Duodenal mucosa (tissue), 2 donors: ENCODE results near the gene VPS39.
A peak's percentile ranks its signal among the peaks of the same experiment; 100 is the strongest.

ENCODE experiments used
- H3K27ac ChIP-seq: one replicate; pipeline ENCODE4 v1.7.0; 2013; ENCODE audit warnings: low read depth, low read length
- H3K27me3 ChIP-seq, 2 donors: one replicate each; pipeline ENCODE4 v1.7.0; 2013; ENCODE audit warnings: low read length in 2 of 2, control low read depth in 1 of 2; ENCODE audit not compliant: insufficient read depth in 2 of 2, control insufficient read depth in 1 of 2
- H3K36me3 ChIP-seq, 2 donors: one replicate each; pipeline ENCODE4 v1.7.0; 2013; ENCODE audit warnings: low read length in 2 of 2, control low read depth in 1 of 2; ENCODE audit not compliant: insufficient read depth in 2 of 2, control insufficient read depth in 1 of 2
- H3K4me1 ChIP-seq, 2 donors: one replicate each; pipeline ENCODE4 v1.7.0; 2013; ENCODE audit warnings: low read length in 2 of 2, control low read depth in 1 of 2; ENCODE audit not compliant: insufficient read depth in 2 of 2, control insufficient read depth in 1 of 2
- H3K4me3 ChIP-seq, 2 donors: one replicate each; pipeline ENCODE4 v1.7.0; 2013; ENCODE audit warnings: low read length in 2 of 2, low read depth in 1 of 2
- H3K9ac ChIP-seq, 2 donors: one replicate each; pipeline ENCODE4 v1.7.0; 2013; ENCODE audit warnings: low read length in 2 of 2, low read depth in 1 of 2
- H3K9me3 ChIP-seq, 2 donors: one replicate each; pipeline ENCODE4 v1.7.0; 2013; ENCODE audit warnings: low read length in 2 of 2, control low read depth in 1 of 2; ENCODE audit not compliant: control insufficient read depth in 1 of 2

The VPS39 gene

GRCh38 chr15:42147431-42147735 is 60.7 kb downstream of the VPS39 start:
- Histone ChIP-seq H3K36me3 (no peaks in the 10 kb centered on the region), H3K9ac (no peak overlapping the region), H3K27me3 (no peaks in the 10 kb centered on the region), H3K4me3 (no peak overlapping the region), H3K27ac (no peak overlapping the region), H3K4me1 (peaks cover 5 to 19% of the 10 kb centered on the region in 2 donors), H3K9me3 (no peaks in the 10 kb centered on the region)

GRCh38 chr15:42146551-42147430 is 61.3 kb downstream of the VPS39 start:
- Histone ChIP-seq H3K27ac (no peak overlapping the region), H3K36me3 (peaks cover 0 to 3% of the 10 kb centered on the region in 2 donors), H3K9ac (no peak overlapping the region), H3K9me3 (no peaks in the 10 kb centered on the region), H3K4me3 (no peak overlapping the region), H3K27me3 (no peaks in the 10 kb centered on the region), H3K4me1 (peaks cover 9 to 25% of the 10 kb centered on the region in 2 donors)

GRCh38 chr15:42145546-42146455 is 62.3 kb downstream of the VPS39 start:
- H3K4me3 ChIP-seq, result no peak overlapping the region
- H3K9me3 ChIP-seq, result no peaks in the 10 kb centered on the region
- H3K27ac ChIP-seq, result no peak overlapping the region
- H3K9ac ChIP-seq, result no peak overlapping the region
- H3K36me3 ChIP-seq, result peaks cover 0 to 5% of the 10 kb centered on the region in 2 donors
- no peaks in the 10 kb centered on the region for H3K27me3 ChIP-seq
- peaks cover 12 to 27% of the 10 kb centered on the region in 2 donors for H3K4me1 ChIP-seq

- H3K9ac ChIP-seq, result no peak overlapping the region
- no peak overlapping the region for H3K27ac ChIP-seq
- peaks cover 20 to 36% of the 10 kb centered on the region in 2 donors for H3K4me1 ChIP-seq
- no peak overlapping the region for H3K4me3 ChIP-seq
- no peaks in the 10 kb centered on the region for H3K27me3 ChIP-seq
- H3K36me3 ChIP-seq, result peaks cover 0 to 5% of the 10 kb centered on the region in 2 donors
- no peaks in the 10 kb centered on the region for H3K9me3 ChIP-seq
Measured at GRCh38 chr15:42144841-42145375, 63.2 kb downstream of the VPS39 start.

GRCh38 chr15:42143866-42144625 is 64.1 kb downstream of the VPS39 start:
- no peaks in the 10 kb centered on the region for H3K9me3 ChIP-seq
- no peak overlapping the region for H3K27ac ChIP-seq
- no peaks in the 10 kb centered on the region for H3K27me3 ChIP-seq
- H3K4me3 ChIP-seq, result no peak overlapping the region
- H3K36me3 ChIP-seq, result peaks cover 0 to 5% of the 10 kb centered on the region in 2 donors
- H3K4me1 ChIP-seq, result peaks cover 28 to 44% of the 10 kb centered on the region in 2 donors
- no peak overlapping the region for H3K9ac ChIP-seq

GRCh38 chr15:42143356-42143755 is 64.7 kb downstream of the VPS39 start:
- peaks cover 5% of the 10 kb centered on the region in 2 donors for H3K9me3 ChIP-seq
- H3K27me3 ChIP-seq, result no peaks in the 10 kb centered on the region
- H3K4me1 ChIP-seq, result peaks cover 25 to 44% of the 10 kb centered on the region in 2 donors
- H3K36me3 ChIP-seq, result peaks cover 0 to 5% of the 10 kb centered on the region in 2 donors
- no peak overlapping the region for H3K4me3 ChIP-seq
- H3K27ac ChIP-seq, result no peak overlapping the region
- no peak overlapping the region for H3K9ac ChIP-seq

- Histone ChIP-seq H3K4me1 (peaks cover 25 to 41% of the 10 kb centered on the region in 2 donors), H3K9me3 (peaks cover 10 to 19% of the 10 kb centered on the region in 2 donors)
Measured at GRCh38 chr15:42141795-42142667, 66.1 kb downstream of the VPS39 start.

GRCh38 chr15:42141246-42141645 is 66.9 kb downstream of the VPS39 start:
- Histone ChIP-seq H3K4me3 (no peak overlapping the region), H3K4me1 (peaks cover 25 to 33% of the 10 kb centered on the region in 2 donors), H3K9ac (no peak overlapping the region), H3K27ac (no peak overlapping the region), H3K9me3 (peaks cover 13 to 23% of the 10 kb centered on the region in 2 donors), H3K36me3 (peaks cover 0 to 5% of the 10 kb centered on the region in 2 donors), H3K27me3 (no peaks in the 10 kb centered on the region)

More at GRCh38 chr15:42141795-42142667, 66.1 kb downstream of the VPS39 start:
- Histone ChIP-seq H3K27me3 (no peaks in the 10 kb centered on the region), H3K27ac (no peak overlapping the region), H3K4me3 (no peak overlapping the region), H3K36me3 (peaks cover 0 to 5% of the 10 kb centered on the region in 2 donors), H3K9ac (peak overlapping the region in 1 of 2 donors; percentile 0)
